GM18499 (cell line): Measurements from ENCODE around the gene STK26.
"Not testable (repeated sequence)": the region's sequence is repeated elsewhere in the genome, so short reads cannot be mapped to it uniquely, and the experiment has no call there.

Experiments
- ATAC-seq: cut with Tn5 transposase; IDR thresholded peaks from one replicate; pipeline ENCODE4 v1.9.1; 2021; ENCODE audit warnings: moderate number of reproducible peaks; ENCODE audit not compliant: insufficient read depth, unreplicated experiment

STK26 gene

DNA sequence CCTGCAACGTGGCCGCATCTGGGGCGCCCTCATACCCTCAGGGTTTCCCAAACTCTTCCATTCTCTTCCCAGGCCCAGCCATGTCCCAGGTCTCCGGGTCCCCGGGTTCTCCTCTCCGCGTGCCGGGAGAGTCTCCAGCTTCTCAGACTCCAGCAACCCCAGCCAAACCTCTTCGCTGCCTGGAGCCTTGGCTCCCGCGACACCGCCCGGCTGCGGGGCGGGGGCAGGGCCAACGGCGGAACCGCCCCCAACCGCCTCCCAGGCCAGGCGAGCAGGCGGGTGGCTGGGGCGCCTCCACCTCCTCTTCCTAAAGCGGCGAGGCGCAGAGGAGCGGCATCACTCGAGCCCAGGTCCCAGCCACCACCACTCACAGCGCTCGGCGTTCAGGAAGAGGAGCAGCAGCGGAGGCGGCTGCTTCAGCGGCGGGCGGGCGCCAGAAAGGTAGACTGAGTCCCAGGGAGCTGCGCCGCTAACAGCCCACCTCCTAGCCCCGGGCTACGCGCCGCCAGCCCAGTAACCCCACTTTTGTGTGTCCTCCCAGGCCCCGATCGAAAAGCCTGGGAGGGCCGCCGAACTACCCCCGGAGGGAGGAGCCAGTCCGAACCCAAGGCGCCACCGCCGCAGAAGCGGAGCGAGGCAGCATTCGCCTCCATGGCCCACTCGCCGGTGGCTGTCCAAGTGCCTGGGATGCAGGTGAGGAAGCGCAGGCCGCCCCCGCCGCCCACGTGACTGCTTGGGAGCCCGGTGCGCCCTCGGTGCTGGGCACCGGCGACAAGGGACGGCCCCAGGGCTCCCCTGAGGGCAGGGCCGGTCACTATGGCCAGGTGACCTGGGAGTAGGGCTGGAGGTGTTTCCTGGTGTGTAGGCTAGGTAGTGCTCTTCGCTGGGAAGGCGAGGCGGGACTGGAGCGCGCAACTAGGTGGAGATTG lies at the start of gene STK26:
Gene STK26 (plus strand): TSS at position 336 of the 929 bp plus-strand sequence. CDS start 316 bp downstream, at position 652.
- ATAC-seq = peak; percentile 37

DNA sequence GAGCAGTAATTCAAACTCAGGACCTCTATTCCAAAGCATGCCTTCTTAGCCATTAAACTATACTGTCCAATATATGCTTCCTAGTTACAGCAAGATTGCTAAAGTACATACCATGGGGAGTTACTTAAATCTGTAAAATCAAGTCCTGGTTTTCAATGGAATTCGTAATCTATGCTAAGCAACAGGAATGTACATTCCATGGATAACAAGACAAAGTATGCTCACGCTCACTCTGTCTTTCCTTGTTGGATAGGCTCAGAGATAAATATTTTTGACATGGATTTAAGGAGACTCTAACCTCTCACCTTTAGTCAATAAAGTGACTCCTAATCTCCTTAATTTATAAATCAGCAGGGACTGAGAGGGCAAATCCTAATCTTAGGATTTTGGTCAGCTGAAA lies 47.3 kb upstream of the STK26 start:
- ATAC-seq = no peak

DNA sequence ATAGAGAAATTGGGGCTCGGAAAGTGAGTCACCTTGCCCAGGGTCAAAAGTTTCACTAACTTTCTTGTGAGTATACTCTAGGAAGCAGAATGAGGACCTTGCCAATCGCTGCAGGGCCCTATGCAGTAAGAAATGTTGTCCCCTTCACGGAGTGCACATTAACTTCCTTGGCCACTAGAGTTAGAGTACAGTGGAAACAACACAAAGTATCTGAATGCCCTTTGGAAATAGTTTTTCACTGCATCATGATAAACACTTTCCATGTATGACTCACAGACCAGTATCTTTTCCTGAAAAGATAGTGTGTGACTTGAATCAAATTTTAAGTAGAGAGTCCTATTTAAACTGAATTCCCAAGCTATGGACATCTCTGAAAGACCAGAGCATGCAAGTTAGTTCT lies 45.5 kb upstream of the STK26 start:
- ATAC-seq = no peak

DNA sequence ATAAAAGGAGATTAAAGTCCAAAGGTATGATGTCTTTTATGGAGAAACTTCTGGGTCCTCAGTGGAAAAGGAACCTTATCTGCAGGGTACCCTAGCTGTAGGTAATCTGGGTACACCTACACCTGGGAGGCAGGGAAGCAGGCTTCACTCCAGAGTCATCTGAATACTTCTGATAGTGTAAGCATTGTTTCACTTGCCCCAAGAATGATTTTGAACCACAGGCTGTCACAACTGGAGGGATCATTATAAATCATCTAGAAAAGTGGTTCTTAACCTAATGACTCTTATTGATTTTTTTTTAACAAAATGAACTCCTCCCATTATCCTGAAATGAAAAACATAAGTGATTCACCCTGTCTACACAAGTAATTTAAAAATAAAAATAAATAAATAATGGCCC lies 44.0 kb upstream of the STK26 start:
- no peak for ATAC-seq

DNA sequence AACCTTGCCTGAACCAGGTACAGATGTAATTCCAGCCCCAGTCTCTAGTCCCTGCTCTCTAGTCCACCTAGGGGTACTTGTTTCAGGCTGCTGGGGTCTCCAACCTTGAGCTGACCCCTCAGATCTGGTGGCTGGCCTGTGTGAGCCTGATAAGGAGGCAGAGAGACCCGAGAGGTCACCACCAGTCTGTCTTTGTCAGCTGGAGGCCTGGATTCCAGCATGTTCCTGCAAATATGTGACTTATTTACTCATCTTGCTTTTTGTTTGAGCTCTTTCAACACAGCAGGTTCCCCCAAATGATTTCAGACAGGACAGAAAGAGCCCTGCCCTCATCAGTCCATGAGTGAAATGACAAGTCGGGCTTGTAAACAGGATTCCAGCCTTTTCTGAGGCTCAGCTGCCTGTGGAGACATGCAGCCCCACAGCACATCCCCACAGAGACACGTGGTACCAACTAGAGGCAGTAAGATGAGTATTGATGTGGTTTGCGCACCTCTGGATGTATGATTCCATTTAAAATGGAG lies 37.5 kb upstream of the STK26 start:
- no peak for ATAC-seq

DNA sequence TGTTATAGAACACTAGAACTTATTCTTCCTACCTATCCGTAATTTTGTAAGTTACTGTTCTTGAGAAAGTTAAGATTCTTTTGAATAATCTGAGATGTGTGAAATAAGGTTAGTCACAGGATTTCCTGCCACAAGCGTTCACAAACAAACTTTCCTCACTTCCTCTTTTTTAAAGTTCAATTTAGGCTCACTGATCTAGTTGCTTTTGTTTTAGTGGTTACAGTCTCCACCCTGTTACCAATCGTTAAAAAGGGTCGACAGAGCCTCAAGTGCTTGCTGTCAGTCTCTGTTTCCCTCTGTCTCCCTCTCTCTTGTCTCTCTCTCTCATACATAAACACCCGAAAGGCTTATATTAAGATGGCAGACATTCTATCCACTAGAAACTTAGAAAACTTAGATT lies 35.9 kb upstream of the STK26 start:
- ATAC-seq = peak; percentile 97

DNA sequence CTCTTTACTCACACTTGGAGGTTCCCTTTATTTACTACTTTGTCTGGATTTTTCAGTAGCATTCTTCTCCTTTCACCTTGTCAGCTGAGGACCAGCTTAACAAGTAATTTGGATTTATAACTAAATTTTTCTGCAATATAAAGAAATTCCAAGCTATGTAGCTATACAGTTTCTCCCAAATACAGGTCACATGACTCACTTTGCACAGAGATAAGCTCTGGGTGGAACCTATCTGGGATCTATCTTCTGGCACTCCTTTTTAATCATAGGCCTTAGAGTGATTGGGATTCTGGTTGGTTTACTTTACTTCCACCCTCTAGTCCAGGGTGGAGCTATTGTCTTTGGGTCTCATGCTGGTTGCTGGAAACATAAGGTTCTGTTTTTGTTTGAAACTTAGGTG lies 34.9 kb upstream of the STK26 start:
- no peak for ATAC-seq

DNA sequence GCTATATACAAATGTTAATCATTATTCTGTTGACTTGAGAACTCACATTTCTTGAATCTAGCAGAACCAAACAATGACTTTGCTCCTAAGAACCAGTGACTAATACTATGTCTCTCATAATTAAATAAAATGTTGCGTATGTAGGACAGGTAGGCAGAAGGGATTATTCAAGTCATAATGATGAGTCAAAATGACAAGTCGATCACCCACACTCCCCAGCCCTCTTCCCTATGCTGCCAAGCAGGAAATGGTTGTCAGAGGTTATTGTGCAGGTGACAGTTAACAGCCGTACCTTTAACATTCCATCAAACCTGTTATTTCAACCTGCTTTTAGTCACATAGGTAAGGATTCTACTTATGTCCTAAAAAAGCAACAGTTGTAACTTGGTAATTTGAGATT lies 22.0 kb upstream of the STK26 start:
- no peak for ATAC-seq

DNA sequence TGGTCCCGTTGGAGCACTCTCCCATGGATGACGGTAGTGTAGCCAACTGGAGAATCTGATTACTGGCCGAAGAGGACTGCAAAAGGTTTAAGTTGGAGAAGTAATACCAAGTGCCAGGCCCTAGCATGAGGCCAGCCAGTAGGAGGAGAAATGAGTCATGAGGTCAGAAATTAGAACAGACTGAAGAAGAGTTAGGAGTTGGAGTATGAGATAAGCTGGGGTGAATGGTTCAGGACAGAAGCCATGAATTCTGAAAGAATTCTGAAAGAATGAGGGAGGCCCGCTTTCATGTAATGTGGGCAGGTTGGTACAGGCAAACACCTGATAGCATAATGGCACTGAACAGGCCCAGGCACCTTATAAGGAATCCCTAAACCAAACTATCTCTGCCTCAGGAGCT lies 18.4 kb upstream of the STK26 start:
- ATAC-seq = no peak

DNA sequence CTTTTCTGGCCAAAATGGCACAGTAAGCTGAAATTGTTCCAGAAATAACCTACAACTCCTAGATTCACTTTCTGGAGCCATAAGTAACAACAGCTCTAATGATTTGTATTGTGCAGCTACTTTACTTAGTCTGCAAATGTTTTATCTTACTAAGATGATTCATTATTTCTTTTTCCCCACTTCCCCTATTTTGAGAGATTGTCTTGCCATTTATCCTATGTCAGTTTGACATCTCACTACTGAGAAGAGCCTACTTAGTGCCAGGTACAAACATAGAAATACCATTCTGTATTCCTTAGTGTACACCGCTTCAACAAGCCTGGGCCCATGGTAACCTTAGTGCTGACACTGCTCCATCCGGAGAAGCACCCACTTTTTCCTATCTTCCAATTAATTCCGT lies 13.8 kb upstream of the STK26 start:
- ATAC-seq = no peak

DNA sequence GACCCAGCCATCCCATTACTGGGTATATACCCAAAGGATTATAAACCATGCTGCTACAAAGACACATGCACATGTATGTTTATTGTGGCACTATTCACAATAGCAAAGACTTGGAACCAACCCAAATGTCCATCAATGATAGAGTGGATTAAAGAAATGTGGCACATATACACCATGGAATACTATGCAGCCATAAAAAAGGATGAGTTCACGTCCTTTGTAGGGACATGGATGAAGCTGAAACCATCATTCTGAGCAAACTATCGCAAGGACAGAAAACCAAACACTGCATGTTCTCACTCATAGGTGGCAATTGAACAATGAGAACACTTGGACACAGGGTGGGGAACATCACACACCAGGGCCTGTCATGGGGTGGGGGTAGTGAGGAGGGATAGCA lies 12.9 kb upstream of the STK26 start:
- not testable (repeated sequence) for ATAC-seq

DNA sequence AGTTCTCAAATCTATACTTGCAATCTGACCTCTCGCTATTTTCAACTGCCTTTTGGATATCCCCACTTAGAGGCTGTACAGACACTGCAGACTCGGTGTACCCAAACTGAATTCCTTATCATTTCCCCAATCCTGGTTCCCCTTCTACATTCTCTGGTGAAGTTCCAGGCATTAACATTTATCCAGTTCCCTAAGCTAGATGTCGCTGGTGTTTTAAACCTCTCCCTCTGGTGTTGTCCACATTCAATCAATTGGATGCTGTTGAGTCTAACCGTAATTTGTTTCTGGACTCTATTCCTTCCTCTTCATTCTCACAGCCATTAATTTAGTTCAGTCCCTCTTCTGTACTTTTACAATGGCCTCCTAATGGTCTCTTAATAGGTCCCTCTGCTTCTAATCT lies 7.2 kb upstream of the STK26 start:
- no peak for ATAC-seq

DNA sequence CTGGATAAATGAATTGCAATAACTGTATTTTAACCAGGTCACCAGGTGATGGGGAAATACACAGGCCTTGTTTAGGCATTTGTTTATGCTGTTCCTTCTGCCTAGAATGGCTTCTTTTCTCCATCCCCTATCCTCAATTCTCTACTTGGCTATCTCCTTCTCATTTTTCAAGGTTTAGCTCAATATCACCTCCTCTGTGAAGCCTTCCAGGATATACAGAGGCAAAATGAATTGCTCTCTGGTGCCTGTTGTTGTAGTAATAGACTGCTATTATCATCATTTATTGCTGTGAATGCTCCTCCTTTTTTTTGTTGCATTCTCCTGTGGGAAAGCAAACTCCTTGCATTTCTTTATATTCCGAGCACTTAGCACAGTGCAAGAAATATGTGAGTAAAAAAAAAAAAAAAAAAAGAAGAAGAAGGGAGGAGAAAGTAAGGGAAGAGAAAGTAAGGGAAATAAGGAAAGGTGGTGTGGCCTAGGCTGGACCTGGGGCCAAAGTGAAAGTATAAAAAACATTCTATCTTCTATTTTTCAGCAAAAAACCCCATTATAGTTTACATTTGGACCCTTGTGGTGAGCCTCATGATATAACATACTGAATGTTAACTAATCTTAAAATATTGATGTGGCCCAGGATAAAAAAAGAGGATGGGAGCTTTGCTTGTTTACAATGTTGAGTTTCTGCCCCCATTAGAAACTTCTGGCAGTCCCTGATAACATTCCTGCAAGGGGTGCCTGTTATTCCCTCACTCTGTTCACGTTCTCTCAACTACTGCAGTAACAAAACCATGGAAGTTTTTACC lies 6.3 kb upstream of the STK26 start:
- no peak for ATAC-seq

DNA sequence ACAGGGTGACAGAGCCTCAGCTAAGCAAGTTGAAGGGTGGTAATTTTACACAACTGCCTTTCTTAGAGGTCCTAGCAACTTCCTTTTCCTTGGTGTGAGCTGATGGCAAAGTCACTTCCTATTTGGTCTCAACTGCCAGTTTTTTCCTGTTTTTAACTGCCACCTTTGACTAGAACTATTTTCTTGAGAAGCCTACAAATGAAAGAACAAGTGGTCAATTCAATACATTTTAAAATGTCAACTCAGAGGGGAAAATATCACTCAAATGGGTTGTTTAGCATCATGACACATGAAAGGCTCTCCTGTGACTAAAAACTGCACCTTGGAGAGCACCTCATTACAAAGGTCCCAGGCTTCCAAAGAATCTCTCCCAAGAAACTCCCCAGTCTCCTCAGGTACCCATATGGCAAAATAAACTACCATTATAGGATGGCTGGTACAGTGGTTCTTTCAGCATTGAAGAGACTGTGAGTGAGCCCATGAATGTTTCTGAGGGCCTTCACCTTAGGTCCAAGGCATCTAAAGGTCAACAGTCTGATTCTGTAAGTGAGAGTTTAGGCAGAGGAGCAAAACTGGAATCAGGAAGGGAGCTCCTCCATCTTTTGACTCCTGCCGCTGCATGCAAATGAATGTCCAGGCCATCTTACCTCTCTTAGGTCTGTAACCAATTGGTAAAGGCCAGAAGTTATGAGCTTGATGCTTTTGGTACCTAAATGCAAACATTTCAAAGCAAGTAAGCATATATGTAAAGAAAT lies 5.5 kb upstream of the STK26 start:
- ATAC-seq = no peak

DNA sequence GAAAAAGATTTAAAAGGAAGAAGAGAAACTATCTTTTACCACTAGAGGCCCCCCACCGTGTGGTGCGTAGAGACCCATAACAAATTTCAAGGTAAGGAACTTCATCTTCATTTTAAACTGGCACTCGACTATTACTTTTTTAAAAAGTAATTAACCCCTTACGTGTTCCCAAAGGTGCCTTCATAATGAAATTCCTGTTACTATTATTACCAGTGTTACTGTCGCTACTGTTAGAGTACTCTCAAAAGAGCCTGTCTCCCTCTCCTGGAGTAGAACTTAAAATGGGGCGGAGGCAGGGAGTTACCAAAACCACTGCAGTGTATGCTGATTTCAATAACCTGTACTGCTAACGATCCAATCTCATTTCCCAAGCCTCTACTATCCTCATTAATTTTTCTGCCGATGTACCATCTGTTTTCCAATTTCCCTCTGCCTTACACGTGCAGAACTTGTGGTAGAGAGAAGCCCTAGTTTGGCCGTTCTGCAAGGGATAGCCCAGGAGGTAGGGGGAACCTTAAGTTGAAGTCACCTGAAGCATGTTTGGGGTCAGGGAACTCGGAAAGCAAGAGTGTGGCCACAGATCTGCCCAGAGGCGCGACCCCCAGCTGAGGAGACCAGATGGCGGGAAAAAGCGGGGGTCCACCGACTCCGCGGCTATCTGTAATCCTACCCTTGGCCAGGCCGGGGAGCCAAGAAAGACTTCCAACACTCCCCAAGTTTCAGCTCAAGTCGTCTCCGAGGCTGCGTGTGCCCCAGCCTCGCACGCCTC lies 720 bp upstream of the STK26 start:
- peak; percentile 14 for ATAC-seq

DNA sequence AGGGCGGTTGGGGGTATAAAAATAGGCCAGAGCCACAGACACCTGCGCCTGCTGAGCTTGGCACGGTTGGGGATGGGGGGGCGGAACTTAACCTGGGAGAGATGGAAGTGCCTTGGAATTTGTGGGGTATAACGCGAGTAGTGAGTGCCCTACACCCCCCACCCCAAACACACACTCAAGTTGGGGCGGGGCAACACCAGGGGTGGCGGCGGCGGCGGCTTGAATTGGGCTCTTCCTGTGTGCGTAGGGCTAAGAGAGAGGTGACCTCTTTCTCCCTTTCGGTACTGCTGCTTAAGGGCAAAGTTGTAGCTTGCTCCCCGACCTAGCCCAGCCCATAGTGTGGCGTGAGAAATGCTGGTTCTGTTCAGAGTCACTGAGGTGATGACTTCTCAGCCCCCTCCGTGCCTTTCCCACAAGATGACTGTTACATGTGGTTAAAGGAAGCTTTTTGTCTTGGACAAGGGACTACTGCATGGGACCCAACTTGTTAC lies 839 bp downstream of the STK26 start:
- peak; percentile 29 for ATAC-seq

DNA sequence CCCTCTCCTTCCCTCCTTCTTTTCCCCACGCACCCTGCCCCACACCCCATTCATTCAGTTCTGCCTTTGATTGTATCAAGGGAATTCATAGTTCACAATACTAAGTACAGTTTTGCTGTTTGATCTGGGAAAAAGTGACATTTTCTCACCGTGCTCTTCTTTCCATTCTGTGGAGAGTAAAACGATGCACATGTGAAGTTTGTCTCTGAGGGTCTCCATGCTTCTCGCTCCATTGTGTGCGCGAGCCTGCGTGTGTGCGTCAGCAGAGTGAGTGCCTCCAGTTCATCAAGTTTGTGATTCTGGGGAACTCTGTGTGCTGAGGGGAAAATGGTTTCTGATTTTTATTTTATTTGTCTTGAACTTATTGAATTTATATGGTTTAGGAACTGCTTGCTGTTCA lies 1.9 kb downstream of the STK26 start:
- no peak for ATAC-seq

DNA sequence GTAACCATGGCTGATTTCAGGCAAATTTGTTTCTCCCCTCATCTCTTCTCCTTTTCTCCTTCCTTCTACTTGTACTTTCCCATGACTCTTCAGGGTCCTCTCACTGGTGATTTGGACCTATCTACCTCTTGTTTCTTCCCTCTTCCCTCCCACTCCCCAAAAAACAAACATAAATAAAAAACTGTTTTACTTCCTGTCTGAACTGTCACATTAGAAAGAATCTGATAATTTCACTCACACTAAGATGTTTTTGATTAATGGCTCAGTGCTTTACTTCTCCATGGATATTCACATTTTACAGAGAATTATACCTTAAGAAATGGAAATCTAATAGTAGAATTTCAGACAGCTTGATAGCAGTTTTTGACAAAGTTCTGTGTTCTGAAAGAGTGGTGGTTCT lies 7.2 kb downstream of the STK26 start:
- no peak for ATAC-seq

DNA sequence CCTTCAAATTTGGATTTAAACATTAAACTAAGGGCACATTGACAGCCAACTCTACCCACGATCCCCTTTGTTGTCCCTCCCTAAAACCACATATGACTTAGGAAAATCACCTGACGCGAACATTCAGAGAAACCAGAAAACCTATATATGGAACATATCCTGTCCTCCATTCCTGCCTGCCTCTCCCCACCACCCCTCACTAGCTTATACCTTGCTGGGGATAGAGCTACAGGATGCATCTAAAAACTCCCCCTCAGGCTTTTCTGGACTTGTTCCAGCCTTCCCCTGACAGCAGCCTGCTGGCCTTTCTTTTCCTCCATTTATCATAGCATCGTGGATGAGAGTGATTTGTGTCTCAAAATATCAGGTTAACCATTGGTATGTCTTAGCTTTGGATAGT lies 8.8 kb downstream of the STK26 start:
- no peak for ATAC-seq

DNA sequence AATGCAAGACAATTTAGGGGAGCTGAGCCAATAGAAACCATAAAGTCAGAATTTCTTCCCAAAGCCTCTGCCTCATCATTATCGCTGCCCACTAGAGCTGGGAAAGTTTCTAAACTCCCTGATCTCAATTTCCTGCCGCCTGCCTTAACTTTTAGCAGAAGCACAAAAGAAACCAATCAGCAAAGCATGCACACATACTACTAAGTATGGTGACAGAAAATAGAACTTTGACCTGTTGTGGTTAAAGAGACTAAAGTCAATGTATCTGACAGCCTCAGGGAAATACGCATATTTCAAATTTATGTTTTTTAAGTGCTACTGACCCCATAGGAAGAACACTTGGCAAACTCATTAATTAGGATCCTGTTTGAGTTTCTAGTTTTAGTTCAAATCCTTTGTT lies 10.1 kb downstream of the STK26 start:
- no peak for ATAC-seq
